C4-2B (cell line): ENCODE results near the gene CNGB1.

ENCODE experiments used
- ZFX ChIP-seq: fragments of 450-650 bp; IDR thresholded peaks from 2 replicates; pipeline ENCODE4 v1.6.1; 2017
- TF ChIP-seq, protein P1 (sequence below): fragments of 450-650 bp; conservative IDR thresholded peaks from 2 replicates; pipeline ENCODE4 v1.5.1; 2017; ENCODE audit warnings: mild to moderate bottlenecking

DNA sequence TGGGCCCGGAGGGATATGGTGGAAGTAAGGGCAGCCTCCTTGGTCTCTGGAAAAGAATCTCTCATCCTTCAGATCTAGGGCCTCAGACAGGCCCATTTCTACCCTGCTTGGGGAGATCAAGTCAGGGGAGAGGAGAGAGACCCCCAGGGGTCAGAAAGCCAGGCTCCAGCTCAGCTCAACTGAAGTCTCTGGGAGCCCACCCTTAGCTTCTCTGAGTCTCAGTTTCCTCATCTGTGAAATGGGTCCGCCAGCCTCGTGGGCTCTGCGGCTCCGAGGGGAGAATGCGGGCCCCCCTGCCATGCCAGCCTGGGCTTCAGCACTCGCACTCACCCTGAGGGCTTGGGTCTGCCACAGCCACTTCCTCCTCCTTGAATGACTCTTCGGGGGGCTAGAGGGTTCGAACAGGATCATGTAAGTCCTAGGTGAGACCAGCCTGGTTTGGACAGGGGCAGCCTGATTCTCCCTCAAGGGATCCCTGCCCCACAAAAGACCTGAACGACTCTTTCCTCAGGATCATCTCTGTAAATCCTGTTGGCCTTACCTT, 6.7 kb downstream of the CNGB1 start:
- TF ChIP-seq, protein P1, sequence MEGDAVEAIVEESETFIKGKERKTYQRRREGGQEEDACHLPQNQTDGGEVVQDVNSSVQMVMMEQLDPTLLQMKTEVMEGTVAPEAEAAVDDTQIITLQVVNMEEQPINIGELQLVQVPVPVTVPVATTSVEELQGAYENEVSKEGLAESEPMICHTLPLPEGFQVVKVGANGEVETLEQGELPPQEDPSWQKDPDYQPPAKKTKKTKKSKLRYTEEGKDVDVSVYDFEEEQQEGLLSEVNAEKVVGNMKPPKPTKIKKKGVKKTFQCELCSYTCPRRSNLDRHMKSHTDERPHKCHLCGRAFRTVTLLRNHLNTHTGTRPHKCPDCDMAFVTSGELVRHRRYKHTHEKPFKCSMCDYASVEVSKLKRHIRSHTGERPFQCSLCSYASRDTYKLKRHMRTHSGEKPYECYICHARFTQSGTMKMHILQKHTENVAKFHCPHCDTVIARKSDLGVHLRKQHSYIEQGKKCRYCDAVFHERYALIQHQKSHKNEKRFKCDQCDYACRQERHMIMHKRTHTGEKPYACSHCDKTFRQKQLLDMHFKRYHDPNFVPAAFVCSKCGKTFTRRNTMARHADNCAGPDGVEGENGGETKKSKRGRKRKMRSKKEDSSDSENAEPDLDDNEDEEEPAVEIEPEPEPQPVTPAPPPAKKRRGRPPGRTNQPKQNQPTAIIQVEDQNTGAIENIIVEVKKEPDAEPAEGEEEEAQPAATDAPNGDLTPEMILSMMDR, result no peak
- TF ChIP-seq ZFX, result no peak
